ENCODE data around the gene SUGCT.

Gene SUGCT

GRCh38 chr7:40697653-40698052, 562.8 kb downstream of the SUGCT start:
- DNase-seq (ENCODE audit: extremely low read depth, low read depth), result no peak
- no peak for TF ChIP-seq CTCF (IDR thresholded peaks at IDR 0.05; ENCODE audit: low read depth, low read length, missing control alignments)
- H3K4me3 ChIP-seq (replicated peaks; ENCODE audit: low read depth, low read length), result no peak overlapping the region

- H3K4me3 ChIP-seq (replicated peaks; ENCODE audit: low read depth, low read length), result no peak overlapping the region
- no peak for TF ChIP-seq CTCF (IDR thresholded peaks at IDR 0.05; ENCODE audit: low read depth, low read length, missing control alignments)
- no peak for DNase-seq (ENCODE audit: extremely low read depth, low read depth)
Measured at GRCh38 chr7:40698214-40698920, 563.6 kb downstream of the SUGCT start.

GRCh38 chr7:40698921-40699260, 564.1 kb downstream of the SUGCT start:
- DNase-seq (ENCODE audit: extremely low read depth, low read depth), result no peak
- no peak for TF ChIP-seq CTCF (IDR thresholded peaks at IDR 0.05; ENCODE audit: low read depth, low read length, missing control alignments)

GRCh38 chr7:40700653-40701421, 566.0 kb downstream of the SUGCT start:
- H3K4me3 ChIP-seq (replicated peaks; ENCODE audit: low read depth, low read length), result no peak overlapping the region
- DNase-seq (ENCODE audit: extremely low read depth, low read depth), result no peak
- no peak for TF ChIP-seq CTCF (IDR thresholded peaks at IDR 0.05; ENCODE audit: low read depth, low read length, missing control alignments)

More at GRCh38 chr7:40698921-40699260, 564.1 kb downstream of the SUGCT start:
- no peak overlapping the region for H3K4me3 ChIP-seq (replicated peaks; ENCODE audit: low read depth, low read length)

GRCh38 chr7:40701836-40702551, 567.2 kb downstream of the SUGCT start:
- H3K4me3 ChIP-seq (replicated peaks; ENCODE audit: low read depth, low read length), result no peak overlapping the region
- no peak for TF ChIP-seq CTCF (IDR thresholded peaks at IDR 0.05; ENCODE audit: low read depth, low read length, missing control alignments)
- DNase-seq (ENCODE audit: extremely low read depth, low read depth), result no peak

GRCh38 chr7:40704172-40704571, 569.4 kb downstream of the SUGCT start:
- peak; percentile 8 for TF ChIP-seq CTCF (IDR thresholded peaks at IDR 0.05; ENCODE audit: low read depth, low read length, missing control alignments)
- DNase-seq (ENCODE audit: extremely low read depth, low read depth), result no peak
- no peak overlapping the region for H3K4me3 ChIP-seq (replicated peaks; ENCODE audit: low read depth, low read length)
